Measurements from ENCODE around the gene CREBBP. TPM values are rescaled to one million over a fixed set of nuclear protein-coding genes. Genes with fewer than 3 reads are reported as not detected.

Gene CREBBP
- total and polyA plus RNA-seq, 2 experiments from 2014 or later = 36.9 to 54.8 TPM

GRCh38 chr16:3787924-3788661 is 92.4 kb downstream of the CREBBP start (continued):
- TF ChIP-seq ZNF462 (CRISPR knock-in tag; IDR thresholded peaks at IDR 0.05) (no peak), CTCF (conservative IDR thresholded peaks at IDR 0.05; ENCODE audit: low read depth in 2 of 2) (no peak)

GRCh38 chr16:3785413-3785812 is 95.1 kb downstream of the CREBBP start:
- ATAC-seq = no peak
- Histone ChIP-seq H3K4me2 (no peak overlapping the region), H3K27me3 (ENCODE audit: insufficient read depth) (no peaks in the 10 kb centered on the region), H3K36me3 (ENCODE audit: insufficient read depth) (peaks cover 11% of the 10 kb centered on the region; the same call in 1 of the 2 replicates), H3K27ac (ENCODE audit: low read depth) (no peak overlapping the region), H3K9me2 (ENCODE audit: insufficient read depth) (no peaks in the 10 kb centered on the region), H3K4me1 (ENCODE audit: insufficient read depth) (no peaks in the 10 kb centered on the region), H2AFZ (no peak overlapping the region), H3K79me2 (replicated peaks; ENCODE audit: insufficient read depth) (peaks cover 28% of the 10 kb centered on the region), H3F3A (replicated peaks; ENCODE audit: low read depth) (no peaks in the 10 kb centered on the region), H4K20me1 (replicated peaks; ENCODE audit: insufficient read depth) (peaks cover 36% of the 10 kb centered on the region), H3K4me3 (no peak overlapping the region)
- Mint-ChIP-seq H3K36me3 (ENCODE audit: low read depth) (peaks cover 21% of the 10 kb centered on the region), H3K27me3 (ENCODE audit: insufficient read depth, low read depth, poor library complexity) (no peaks in the 10 kb centered on the region), H3K4me3 (no peak overlapping the region), H3K9me3 (no peaks in the 10 kb centered on the region), H3K4me1 (no peaks in the 10 kb centered on the region), H3K27ac (no peak overlapping the region)
- DNase-seq (ENCODE audit: low spot score) = no peak
- no peak for TF ChIP-seq EZH2 (IDR thresholded peaks at IDR 0.05; ENCODE audit: low read depth, unreplicated experiment)
- no peak for TF ChIP-seq STAT1 (IDR thresholded peaks at IDR 0.05; ENCODE audit: unreplicated experiment)
- TF ChIP-seq CREB1 (CRISPR knock-in tag; IDR thresholded peaks at IDR 0.05; ENCODE audit: low read depth) = no peak
- no peak for TF ChIP-seq EZH2phosphoT487 (IDR thresholded peaks at IDR 0.05; ENCODE audit: unreplicated experiment)
- no peak for TF ChIP-seq POLR2AphosphoS5 (IDR thresholded peaks at IDR 0.05; ENCODE audit: low read depth)
- TF ChIP-seq REST (IDR thresholded peaks at IDR 0.05; ENCODE audit: unreplicated experiment) = no peak
- TF ChIP-seq CTCF (conservative IDR thresholded peaks at IDR 0.05; ENCODE audit: low read depth in 2 of 2) = no peak
- no peak for TF ChIP-seq ZNF331 (CRISPR knock-in tag; IDR thresholded peaks at IDR 0.05; ENCODE audit: low read depth)
- no peak for TF ChIP-seq JUNB (IDR thresholded peaks at IDR 0.05; ENCODE audit: unreplicated experiment)
